ENCODE measurements around the gene HSPA12A. TPM values are rescaled to one million over a fixed set of nuclear protein-coding genes. Genes with fewer than 3 reads are reported as not detected.

The HSPA12A gene
- total and polyA plus RNA-seq, 9 of the 15 experiments (the other 6 are each of a cell fraction or from before 2014, with no cell fraction given): 0.01 to 0.18 (median 0.04) TPM; not detected in 4

DNA sequence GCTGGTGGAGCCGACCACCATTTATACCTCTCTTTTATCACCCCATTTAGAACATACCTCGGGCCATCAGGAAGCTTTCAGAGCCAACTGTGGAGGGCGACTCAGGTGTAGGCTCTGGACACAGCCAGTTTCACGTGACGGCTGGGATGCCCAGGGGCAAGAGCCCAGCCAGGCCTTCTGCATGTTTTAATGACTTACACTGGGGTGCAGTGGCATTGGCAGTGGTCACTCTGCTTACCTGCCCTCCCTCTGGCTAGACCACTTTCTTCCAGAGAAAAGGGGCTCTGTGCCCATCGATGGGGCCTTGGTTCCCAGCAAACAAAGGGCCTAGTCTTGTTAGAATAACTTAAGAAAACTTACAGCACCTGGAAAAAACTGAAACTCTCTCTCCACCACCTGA lies 71.7 kb downstream of the HSPA12A start:
- ChIA-PET POLR2A (no interaction called here), CTCF (ENCODE audit: low intra/inter-chr PET ratio) (no interaction called here)
- no peak overlapping the region for H2AFZ ChIP-seq (ENCODE audit: low read depth, low read length)
- no peak overlapping the region for H3K9ac ChIP-seq (ENCODE audit: insufficient read depth in 1 of 2, low read depth in 2 of 2, low read length in 2 of 2)
- H3K9me3 ChIP-seq (replicated peaks; ENCODE audit: control insufficient read depth, insufficient read depth, low read depth, low read length): no peaks in the 10 kb centered on the region
- 2% methylated on average over 4 of the region's 6 CpGs for WGBS (ENCODE audit: insufficient coverage, low coverage, missing lambda C conversion rate)
- no peak for FAIRE-seq
- peaks cover 0 to 28% of the 10 kb centered on the region in 2 experiments; a peak in 3 of 5 replicates for H3K27me3 ChIP-seq (ENCODE audit: control insufficient read depth in 2 of 2, insufficient read depth in 2 of 2, low read length in 2 of 2)
- H3K4me3 ChIP-seq: no peak overlapping the region
- H3K27ac ChIP-seq (ENCODE audit: extremely low read depth, low read depth, low read length): no peak overlapping the region
- H3K36me3 ChIP-seq (ENCODE audit: control insufficient read depth, insufficient read depth, low read length): no peaks in the 10 kb centered on the region
- H3K4me2 ChIP-seq (ENCODE audit: insufficient read depth, low read length): no peak overlapping the region
- DNase-seq (ENCODE audit: extremely low read depth in 1 of 4, low spot score in 3 of 4): no peak
- intact Hi-C loops (cut with micrococcal nuclease): no loop called here
- no peaks in the 10 kb centered on the region for H3K9me1 ChIP-seq (ENCODE audit: control insufficient read depth, insufficient read depth, low read length)
- H3K4me1 ChIP-seq (replicated peaks in 1 of 2; ENCODE audit: control insufficient read depth in 2 of 2, insufficient read depth in 2 of 2, low read length in 2 of 2): peaks cover 0 to 6% of the 10 kb centered on the region in 2 experiments; a peak in 2 of 5 replicates
- no TSS peak for BruUV-seq (replicated peaks)
- no peak for TF ChIP-seq ZSCAN32 (CRISPR knock-in tag; IDR thresholded peaks at IDR 0.05)
- TF ChIP-seq ETV6 (IDR thresholded peaks at IDR 0.05; ENCODE audit: borderline replicate concordance in 1 of 2, low read depth in 2 of 2, low read length in 1 of 2): no peak
- no peak for TF ChIP-seq ETV6 (CRISPR knock-in tag; IDR thresholded peaks at IDR 0.05; ENCODE audit: borderline replicate concordance)
- no peak for TF ChIP-seq CREM (IDR thresholded peaks at IDR 0.05; ENCODE audit: low read depth)
- no peak for TF ChIP-seq MTF1 (CRISPR knock-in tag; IDR thresholded peaks at IDR 0.05; ENCODE audit: borderline replicate concordance)
- TF ChIP-seq GTF2F1 (IDR thresholded peaks at IDR 0.05; ENCODE audit: low read depth, low read length): no peak
- no peak for TF ChIP-seq TBP (optimal IDR thresholded peaks at IDR 0.05; ENCODE audit: low read depth, low read length)
- TF ChIP-seq, protein P1, sequence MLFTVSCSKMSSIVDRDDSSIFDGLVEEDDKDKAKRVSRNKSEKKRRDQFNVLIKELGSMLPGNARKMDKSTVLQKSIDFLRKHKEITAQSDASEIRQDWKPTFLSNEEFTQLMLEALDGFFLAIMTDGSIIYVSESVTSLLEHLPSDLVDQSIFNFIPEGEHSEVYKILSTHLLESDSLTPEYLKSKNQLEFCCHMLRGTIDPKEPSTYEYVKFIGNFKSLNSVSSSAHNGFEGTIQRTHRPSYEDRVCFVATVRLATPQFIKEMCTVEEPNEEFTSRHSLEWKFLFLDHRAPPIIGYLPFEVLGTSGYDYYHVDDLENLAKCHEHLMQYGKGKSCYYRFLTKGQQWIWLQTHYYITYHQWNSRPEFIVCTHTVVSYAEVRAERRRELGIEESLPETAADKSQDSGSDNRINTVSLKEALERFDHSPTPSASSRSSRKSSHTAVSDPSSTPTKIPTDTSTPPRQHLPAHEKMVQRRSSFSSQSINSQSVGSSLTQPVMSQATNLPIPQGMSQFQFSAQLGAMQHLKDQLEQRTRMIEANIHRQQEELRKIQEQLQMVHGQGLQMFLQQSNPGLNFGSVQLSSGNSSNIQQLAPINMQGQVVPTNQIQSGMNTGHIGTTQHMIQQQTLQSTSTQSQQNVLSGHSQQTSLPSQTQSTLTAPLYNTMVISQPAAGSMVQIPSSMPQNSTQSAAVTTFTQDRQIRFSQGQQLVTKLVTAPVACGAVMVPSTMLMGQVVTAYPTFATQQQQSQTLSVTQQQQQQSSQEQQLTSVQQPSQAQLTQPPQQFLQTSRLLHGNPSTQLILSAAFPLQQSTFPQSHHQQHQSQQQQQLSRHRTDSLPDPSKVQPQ (CRISPR knock-in tag; IDR thresholded peaks at IDR 0.05; ENCODE audit: borderline replicate concordance): no peak
- no peak for TF ChIP-seq ARNT (IDR thresholded peaks at IDR 0.05)
- in situ Hi-C loops (cut with MboI): no loop called here
- no peak for ATAC-seq
- H4K20me1 ChIP-seq (replicated peaks; ENCODE audit: control insufficient read depth, insufficient read depth, low read length): no peaks in the 10 kb centered on the region
- no peaks in the 10 kb centered on the region for H3K79me2 ChIP-seq (ENCODE audit: control insufficient read depth, insufficient read depth, low read length)

All from K562 (cell line).